OCI-LY1 (cell line): Measurements from ENCODE around the gene ZSWIM1.

Source experiments
- CTCF ChIP-seq: fragments of 200-600 bp; sonication (generic), shearing (Covaris generic); IDR thresholded peaks from 2 replicates; pipeline ENCODE4 v1.5.1; 2017; ENCODE audit warnings: mild to moderate bottlenecking, antibody characterized with exemption, low read length, moderate library complexity, mixed read lengths
- EZH2 ChIP-seq: fragments of 200-600 bp; sonication (generic), shearing (Covaris generic); IDR thresholded peaks from 2 replicates; pipeline ENCODE4 v1.8.0; 2017; ENCODE audit warnings: borderline replicate concordance, mixed run types, mild to moderate bottlenecking, antibody characterized with exemption, low read length, moderate library complexity, mixed read lengths

GRCh38 chr20:45833883-45834796 lies 46.9 kb upstream of the ZSWIM1 start:
- TF ChIP-seq CTCF (no peak), EZH2 (no peak)
